Osteocyte (in vitro differentiated cells): Measurements from ENCODE around the gene WNT3A. TPM values are rescaled to one million over a fixed set of nuclear protein-coding genes. Genes with fewer than 3 reads are reported as not detected.

Experiments
- DNase-seq: peaks from one replicate; pipeline ENCODE4 v3.0.0; 2021; ENCODE audit warnings: mixed read lengths; ENCODE audit not compliant: unreplicated experiment; ENCODE audit errors: extremely low spot score
- H3K27ac Mint-ChIP-seq: one replicate; pipeline ENCODE4 v1.8.0; 2021; ENCODE audit warnings: mild to moderate bottlenecking, mixed read lengths; ENCODE audit not compliant: unreplicated experiment
- H3K27me3 Mint-ChIP-seq: one replicate; pipeline ENCODE4 v1.8.0; 2021; ENCODE audit warnings: mixed read lengths; ENCODE audit not compliant: unreplicated experiment
- H3K36me3 Mint-ChIP-seq: one replicate; pipeline ENCODE4 v1.8.0; 2021; ENCODE audit warnings: mixed read lengths; ENCODE audit not compliant: unreplicated experiment
- H3K4me1 Mint-ChIP-seq: one replicate; pipeline ENCODE4 v1.8.0; 2021; ENCODE audit warnings: mixed read lengths; ENCODE audit not compliant: unreplicated experiment
- H3K4me3 Mint-ChIP-seq: one replicate; pipeline ENCODE4 v1.8.0; 2021; ENCODE audit warnings: mild to moderate bottlenecking, moderate library complexity, mixed read lengths; ENCODE audit not compliant: unreplicated experiment
- H3K9me3 Mint-ChIP-seq: one replicate; pipeline ENCODE4 v1.8.0; 2021; ENCODE audit warnings: mixed read lengths; ENCODE audit not compliant: unreplicated experiment
- total RNA-seq: library from RNA; stranded (reverse); gene quantifications from 2 replicates; pipeline ENCODE4 v1.2.1, GENCODE V29; 2021
- TF ChIP-seq, protein P1 (sequence below): fragments of 200-600 bp; sonication (generic); IDR thresholded peaks from 2 replicates; pipeline ENCODE4 v1.5.0; 2021; ENCODE audit warnings: antibody characterized with exemption, mild to moderate bottlenecking, moderate library complexity

Gene WNT3A
- total RNA-seq, 1 donor from 2014 or later = not detected

DNA sequence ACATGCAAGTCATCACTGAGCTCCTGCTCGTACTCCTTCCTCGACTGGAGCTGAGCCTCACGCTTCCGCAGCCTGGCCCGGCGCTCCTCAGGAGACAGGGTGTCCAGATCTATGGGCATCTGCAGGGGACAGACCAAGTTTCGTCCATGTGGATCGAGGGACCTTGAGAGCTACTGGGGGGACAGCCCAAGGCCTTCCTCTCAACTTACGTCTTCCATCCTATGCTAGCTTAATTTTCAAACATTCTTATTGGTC is 99.9 kb downstream of the WNT3A start:
- Mint-ChIP-seq H3K4me1 (peaks cover 29% of the 10 kb centered on the region), H3K4me3 (no peak overlapping the region), H3K27ac (no peak overlapping the region), H3K36me3 (peaks cover 2% of the 10 kb centered on the region), H3K9me3 (no peaks in the 10 kb centered on the region), H3K27me3 (no peaks in the 10 kb centered on the region)
- TF ChIP-seq, protein P1, sequence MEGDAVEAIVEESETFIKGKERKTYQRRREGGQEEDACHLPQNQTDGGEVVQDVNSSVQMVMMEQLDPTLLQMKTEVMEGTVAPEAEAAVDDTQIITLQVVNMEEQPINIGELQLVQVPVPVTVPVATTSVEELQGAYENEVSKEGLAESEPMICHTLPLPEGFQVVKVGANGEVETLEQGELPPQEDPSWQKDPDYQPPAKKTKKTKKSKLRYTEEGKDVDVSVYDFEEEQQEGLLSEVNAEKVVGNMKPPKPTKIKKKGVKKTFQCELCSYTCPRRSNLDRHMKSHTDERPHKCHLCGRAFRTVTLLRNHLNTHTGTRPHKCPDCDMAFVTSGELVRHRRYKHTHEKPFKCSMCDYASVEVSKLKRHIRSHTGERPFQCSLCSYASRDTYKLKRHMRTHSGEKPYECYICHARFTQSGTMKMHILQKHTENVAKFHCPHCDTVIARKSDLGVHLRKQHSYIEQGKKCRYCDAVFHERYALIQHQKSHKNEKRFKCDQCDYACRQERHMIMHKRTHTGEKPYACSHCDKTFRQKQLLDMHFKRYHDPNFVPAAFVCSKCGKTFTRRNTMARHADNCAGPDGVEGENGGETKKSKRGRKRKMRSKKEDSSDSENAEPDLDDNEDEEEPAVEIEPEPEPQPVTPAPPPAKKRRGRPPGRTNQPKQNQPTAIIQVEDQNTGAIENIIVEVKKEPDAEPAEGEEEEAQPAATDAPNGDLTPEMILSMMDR = no peak
- no peak for DNase-seq

DNA sequence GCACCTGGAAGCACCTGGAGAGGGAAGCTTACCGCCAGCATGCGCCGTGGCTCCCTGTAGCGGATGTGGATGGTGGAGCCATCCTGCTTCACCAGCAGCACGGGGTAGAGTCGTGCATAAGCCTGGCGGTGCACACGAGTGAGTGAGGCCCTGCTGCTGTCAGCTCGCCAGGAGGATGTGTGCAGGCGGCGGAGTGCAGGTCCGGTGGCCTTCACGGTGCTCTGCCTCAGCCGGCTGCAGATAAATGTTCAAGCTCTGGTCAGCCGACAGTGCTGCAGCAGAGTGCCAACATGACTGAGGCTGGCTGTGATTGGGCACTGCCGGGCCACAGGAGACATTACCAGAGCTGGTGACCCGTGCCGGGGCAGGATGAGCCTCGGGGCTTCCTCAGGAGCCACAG is 100.8 kb downstream of the WNT3A start:
- H3K27me3 Mint-ChIP-seq = no peaks in the 10 kb centered on the region
- TF ChIP-seq, protein P1 = no peak
- H3K36me3 Mint-ChIP-seq = peaks cover 2% of the 10 kb centered on the region
- H3K9me3 Mint-ChIP-seq = no peaks in the 10 kb centered on the region
- peak overlapping the region; percentile 89 for H3K4me3 Mint-ChIP-seq
- no peak for DNase-seq
- peaks cover 28% of the 10 kb centered on the region for H3K4me1 Mint-ChIP-seq
- no peak overlapping the region for H3K27ac Mint-ChIP-seq

DNA sequence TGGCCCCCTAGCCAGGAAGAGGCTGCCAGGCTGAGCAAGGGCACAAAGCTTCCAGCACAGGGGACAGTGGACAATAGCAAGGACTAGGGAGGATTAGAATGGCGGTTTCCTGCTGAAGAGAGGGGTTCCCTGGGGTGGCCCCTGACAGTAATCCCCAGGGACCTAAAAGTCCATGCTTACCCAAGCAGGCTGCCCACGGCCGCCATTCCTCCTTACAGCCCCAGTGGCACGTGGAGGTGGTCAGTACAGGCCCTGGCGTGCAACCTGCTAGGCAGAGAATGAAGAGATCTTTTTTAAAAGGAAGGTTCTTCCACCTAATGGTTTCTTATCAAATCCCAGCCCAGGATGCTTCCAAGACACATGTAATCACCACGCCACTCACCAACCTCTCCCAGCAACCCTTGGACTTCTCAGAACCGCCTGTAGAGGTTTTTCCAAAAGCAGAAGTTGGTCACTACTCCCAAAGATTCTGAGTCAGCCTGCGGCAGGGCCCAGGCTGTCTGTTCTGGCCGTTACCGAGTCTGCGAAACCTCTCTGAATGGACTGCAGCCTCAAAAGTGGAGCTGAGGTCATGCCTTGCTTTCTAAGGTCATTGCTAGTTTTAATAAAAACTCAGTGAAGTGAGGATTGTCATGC is 101.4 kb downstream of the WNT3A start:
- Mint-ChIP-seq H3K27me3 (no peaks in the 10 kb centered on the region), H3K9me3 (no peaks in the 10 kb centered on the region)
- TF ChIP-seq, protein P1 = no peak

DNA sequence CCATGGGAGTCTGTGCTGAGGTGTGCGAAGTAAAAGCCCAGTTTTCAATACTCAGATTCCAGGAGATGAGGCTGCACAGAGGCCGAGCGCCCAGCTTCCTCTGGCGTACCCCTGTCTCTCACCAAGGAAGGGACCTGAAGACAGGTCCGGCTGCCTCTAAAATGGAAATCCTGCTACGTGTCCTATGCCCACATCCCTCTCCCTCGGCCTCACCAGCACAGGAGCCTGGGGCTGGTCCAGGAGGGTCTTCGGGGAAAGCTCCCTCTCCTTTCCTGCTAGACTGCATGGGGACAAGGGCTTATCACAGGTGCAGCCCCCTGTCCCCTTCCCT is 101.9 kb downstream of the WNT3A start:
- H3K27me3 Mint-ChIP-seq = no peaks in the 10 kb centered on the region
- DNase-seq = no peak
- peak overlapping the region; percentile 89 for H3K4me3 Mint-ChIP-seq
- peak overlapping the region; percentile 87 for H3K27ac Mint-ChIP-seq
- no peaks in the 10 kb centered on the region for H3K9me3 Mint-ChIP-seq
- H3K4me1 Mint-ChIP-seq = peaks cover 20% of the 10 kb centered on the region
- TF ChIP-seq, protein P1 = no peak
- H3K36me3 Mint-ChIP-seq = peaks cover 2% of the 10 kb centered on the region

More for the DNA sequence above, 101.4 kb downstream of the WNT3A start:
- Mint-ChIP-seq H3K36me3 (peaks cover 2% of the 10 kb centered on the region), H3K4me1 (peaks cover 26% of the 10 kb centered on the region), H3K4me3 (peak overlapping the region; percentile 89), H3K27ac (peak overlapping the region; percentile 87)
- DNase-seq = no peak

DNA sequence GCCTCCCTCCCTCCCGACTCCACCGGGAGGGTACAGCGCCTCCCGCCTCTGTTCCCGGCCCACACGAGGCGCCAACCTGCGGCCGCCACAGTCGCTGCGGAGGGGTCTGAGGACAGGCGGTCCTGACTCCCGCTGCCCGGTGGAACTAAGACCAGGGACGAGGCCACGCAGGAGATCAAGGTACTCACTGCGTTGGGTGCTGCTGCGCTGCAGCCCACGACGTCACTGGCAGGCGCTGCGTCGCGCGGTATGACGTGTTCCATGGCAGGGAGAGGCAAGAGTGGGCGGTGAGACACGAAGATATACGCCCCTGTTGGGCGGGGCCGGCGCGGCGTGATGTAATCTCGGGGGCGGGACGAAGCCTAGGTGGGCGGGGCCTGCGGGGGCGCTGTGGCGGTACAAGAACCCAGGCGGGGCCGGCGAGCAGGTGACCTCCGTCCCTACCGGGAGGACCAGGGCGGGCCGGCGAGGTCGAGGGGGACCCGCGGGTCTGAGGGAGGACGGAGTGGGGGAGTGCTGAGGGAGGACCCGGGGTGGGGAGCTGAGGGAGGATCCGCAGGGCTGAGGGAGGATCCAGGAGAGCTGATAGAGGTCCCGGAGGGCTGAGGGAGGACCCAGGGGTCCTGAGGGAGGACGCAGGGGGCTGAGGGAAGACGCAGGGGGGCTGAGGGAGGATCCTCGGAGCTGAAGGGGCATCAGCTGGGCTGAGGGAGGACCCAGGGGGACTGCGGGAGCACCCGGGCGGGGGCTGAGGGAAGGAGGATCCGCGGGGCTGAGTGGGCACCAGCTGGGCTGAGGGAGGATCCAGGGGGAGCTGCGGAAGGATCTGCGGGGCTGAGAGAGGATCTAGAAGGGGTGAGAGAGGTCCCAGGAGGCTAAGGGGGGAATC is 102.5 kb downstream of the WNT3A start, which contains the start of gene MRPL55:
MRPL55 (minus strand) TSS at position 227 of the 889 bp plus-strand sequence. CDS start 1,039 bp downstream, outside the sequence.
- Mint-ChIP-seq H3K27ac (peak within 1 kb of the TSS; percentile 87), H3K9me3 (no peaks in the 10 kb centered on the region), H3K4me3 (peak within 1 kb of the TSS; percentile 89), H3K36me3 (peaks cover 2% of the 10 kb centered on the region), H3K27me3 (no peaks in the 10 kb centered on the region), H3K4me1 (peaks cover 18% of the 10 kb centered on the region)
- TF ChIP-seq, protein P1 = peak; percentile 27
- peak; percentile 99 for DNase-seq
